ENCODE measurements around the gene VEGFC. TPM values are rescaled to one million over a fixed set of nuclear protein-coding genes. Genes with fewer than 3 reads are reported as not detected.

Gene VEGFC
- polyA plus RNA-seq, 5 donors = 18.2 to 35.6 (median 26.1) TPM

- DNase-seq = no peak
These were observed 83.9 kb downstream of the VEGFC start for GRCh38 chr4:176708771-176709311.

- DNase-seq = no peak
These were observed 102.0 kb downstream of the VEGFC start for GRCh38 chr4:176690716-176691115.

- DNase-seq = peak in 1 of 2 donors; percentile 7
These were observed 112.0 kb downstream of the VEGFC start for GRCh38 chr4:176680668-176681180.

- no peak for DNase-seq
These were observed 115.8 kb downstream of the VEGFC start for GRCh38 chr4:176676901-176677300.

GRCh38 chr4:176675810-176676209 lies 116.9 kb downstream of the VEGFC start:
- no peak for DNase-seq

GRCh38 chr4:176671532-176671931 lies 121.2 kb downstream of the VEGFC start:
- no peak for DNase-seq

GRCh38 chr4:176668324-176668723 lies 124.4 kb downstream of the VEGFC start:
- no peak for DNase-seq

- no peak for DNase-seq
These were observed 127.8 kb downstream of the VEGFC start for GRCh38 chr4:176664964-176665363.

GRCh38 chr4:176660561-176660960 lies 132.2 kb downstream of the VEGFC start:
- DNase-seq = no peak

GRCh38 chr4:176656108-176656507 lies 136.6 kb downstream of the VEGFC start:
- DNase-seq = no peak

GRCh38 chr4:176654565-176655216 lies 138.0 kb downstream of the VEGFC start:
- DNase-seq = no peak

- DNase-seq = no peak
These were observed 139.1 kb downstream of the VEGFC start for GRCh38 chr4:176653401-176654220.

- no peak for DNase-seq
These were observed 146.4 kb downstream of the VEGFC start for GRCh38 chr4:176646311-176646710.

GRCh38 chr4:176645246-176645960 lies 147.3 kb downstream of the VEGFC start:
- DNase-seq = no peak

GRCh38 chr4:176642472-176642871 lies 150.2 kb downstream of the VEGFC start:
- DNase-seq = no peak

- DNase-seq = no peak
These were observed 151.5 kb downstream of the VEGFC start for GRCh38 chr4:176641237-176641636.

- DNase-seq = no peak
These were observed 153.7 kb downstream of the VEGFC start for GRCh38 chr4:176638992-176639391.

GRCh38 chr4:176636292-176636691 lies 156.4 kb downstream of the VEGFC start:
- DNase-seq = no peak

- no peak for DNase-seq
These were observed 157.1 kb downstream of the VEGFC start for GRCh38 chr4:176635372-176636261.

All from right lung (tissue), 5 donors.